Sigmoid colon (tissue), 7 donors: ENCODE measurements around the gene ACR. TPM values are rescaled to one million over a fixed set of nuclear protein-coding genes. Genes with fewer than 3 reads are reported as not detected.

Source experiments
- DNase-seq: peaks from one replicate; pipeline ENCODE4 v3.0.0-alpha.2; 2019
- H3K27ac ChIP-seq, 4 donors: fragments of 200-600 bp; sonication (generic); one replicate each; pipeline ENCODE4 v1.5.1; 2016 to 2019; ENCODE audit warnings: mild to moderate bottlenecking in 1 of 4
- H3K27me3 ChIP-seq, 3 donors: fragments of 200-600 bp; sonication (generic); one replicate each; pipeline ENCODE4 v1.5.1; 2019; ENCODE audit warnings: mild to moderate bottlenecking in 1 of 3
- H3K36me3 ChIP-seq, 4 donors: fragments of 200-600 bp; sonication (generic); one replicate each; pipeline ENCODE4 v1.5.1; 2016 to 2019
- H3K4me1 ChIP-seq, 4 donors: fragments of 200-600 bp; sonication (generic); one replicate each; pipeline ENCODE4 v1.5.1; 2017 to 2019
- H3K4me3 ChIP-seq, 4 donors: fragments of 200-600 bp; sonication (generic); one replicate each; pipeline ENCODE4 v1.5.1; 2017 to 2019; ENCODE audit warnings: mild to moderate bottlenecking in 2 of 4, moderate library complexity in 1 of 4
- H3K9me3 ChIP-seq, 4 donors: fragments of 200-600 bp in 3 of 4; sonication (generic) in 3 of 4; one replicate each; pipeline versions ENCODE4 v1.5.1 to v1.6.1; 2013 to 2019
- CTCF ChIP-seq, 4 experiments: fragments of 450-650 bp in 3 of 4; fragments of 200-600 bp in 1 of 4; IDR thresholded peaks; one replicate each; pipeline ENCODE4 v1.5.1; 2016 to 2019; ENCODE audit warnings: antibody characterized with exemption in 4 of 4, mild to moderate bottlenecking in 3 of 4, moderate library complexity in 2 of 4
- EP300 ChIP-seq, 4 donors: sonication (generic); formaldehyde crosslinking; IDR thresholded peaks; one replicate each; pipeline ENCODE4 v1.6.1; 2017; ENCODE audit warnings: antibody characterized with exemption in 4 of 4
- POLR2A ChIP-seq, 2 donors: fragments of 450-650 bp; IDR thresholded peaks; one replicate each; pipeline ENCODE4 v1.6.1; 2016; ENCODE audit warnings: antibody characterized with exemption in 2 of 2, mild to moderate bottlenecking in 2 of 2, moderate library complexity in 2 of 2
- POLR2AphosphoS5 ChIP-seq, 4 donors: sonication (generic); formaldehyde crosslinking; IDR thresholded peaks; one replicate each; pipeline ENCODE4 v1.6.1; 2017; ENCODE audit warnings: antibody characterized with exemption in 4 of 4
- WGBS, 2 donors: extraction: QIAGEN DNeasy Blood & Tissue Kit; methylation state at CpG; one replicate each; pipeline ENCODE4 v1.1.7; 2013; 5-methylcytosine and 5-hydroxymethylcytosine counted together
- intact Hi-C: fragments of 100-400 bp; cut with DNase I; formaldehyde crosslinking; loops from one replicate; pipeline ENCODE4 v1.15.1; 2023
- polyA plus RNA-seq, 3 donors: library from polyadenylated mRNA; stranded (reverse); fragments of 200-250 nt; gene quantifications; one replicate each; pipeline ENCODE4 v1.2.3, GENCODE V29; 2013
- total RNA-seq, 4 donors: library from RNA; depleted of rRNA; stranded (reverse); fragments of >200 nt; gene quantifications; one replicate each; pipeline ENCODE4 v1.1.0, GENCODE V29; 2016
- donor health status: healthy with polysubstance abuse.
- donor health status: Bipolar disorder and iron deficiency.
- donor health status: healthy.

The ACR gene
- total and polyA plus RNA-seq, 7 donors, result 0.06 to 0.68 TPM; not detected in 5

GRCh38 chr22:50702261-50702671 lies 35.7 kb upstream of the ACR start:
- intact Hi-C loops, result no loop called here
- Histone ChIP-seq H3K27ac (no peak overlapping the region), H3K36me3 (peaks cover 0 to 5% (median 0%) of the 10 kb centered on the region in 4 donors), H3K9me3 (no peaks in the 10 kb centered on the region), H3K4me3 (no peak overlapping the region), H3K4me1 (peaks cover 0 to 17% (median 10%) of the 10 kb centered on the region in 4 donors), H3K27me3 (no peaks in the 10 kb centered on the region)
- peak; percentile 29 for DNase-seq
- 62 to 77% methylated on average over 7 of the region's 7 CpGs for WGBS, 2 donors
- no peak for TF ChIP-seq POLR2A (IDR thresholded peaks at IDR 0.05)
- no peak for TF ChIP-seq POLR2AphosphoS5 (IDR thresholded peaks at IDR 0.05)
- TF ChIP-seq EP300 (IDR thresholded peaks at IDR 0.05), result no peak
- TF ChIP-seq CTCF (IDR thresholded peaks at IDR 0.05), result no peak

GRCh38 chr22:50702821-50703725 lies 34.9 kb upstream of the ACR start:
- DNase-seq, result peak; percentile 54
- no peak overlapping the region for H3K27ac ChIP-seq
- intact Hi-C loops, result no loop called here
- no peak overlapping the region for H3K4me3 ChIP-seq
- TF ChIP-seq POLR2A (IDR thresholded peaks at IDR 0.05) (no peak), CTCF (IDR thresholded peaks at IDR 0.05) (no peak), EP300 (IDR thresholded peaks at IDR 0.05) (no peak), POLR2AphosphoS5 (IDR thresholded peaks at IDR 0.05) (no peak)
- peaks cover 0 to 13% (median 5%) of the 10 kb centered on the region in 4 donors for H3K4me1 ChIP-seq
- H3K9me3 ChIP-seq, result no peaks in the 10 kb centered on the region
- no peaks in the 10 kb centered on the region for H3K27me3 ChIP-seq
- H3K36me3 ChIP-seq, result peaks cover 0 to 5% (median 0%) of the 10 kb centered on the region in 4 donors
- 87 to 89% methylated on average over 20 of the region's 20 CpGs for WGBS, 2 donors

- peak; percentile 55 for DNase-seq
- WGBS, 2 donors, result 90 to 92% methylated on average over 36 of the region's 36 CpGs
- Histone ChIP-seq H3K27me3 (no peaks in the 10 kb centered on the region), H3K4me1 (peaks cover 0 to 9% (median 3%) of the 10 kb centered on the region in 4 donors), H3K36me3 (peaks cover 0 to 8% (median 0%) of the 10 kb centered on the region in 4 donors), H3K9me3 (no peaks in the 10 kb centered on the region), H3K4me3 (no peak overlapping the region), H3K27ac (no peak overlapping the region)
- TF ChIP-seq POLR2AphosphoS5 (IDR thresholded peaks at IDR 0.05), result no peak
- no peak for TF ChIP-seq CTCF (IDR thresholded peaks at IDR 0.05)
- no peak for TF ChIP-seq EP300 (IDR thresholded peaks at IDR 0.05)
- no peak for TF ChIP-seq POLR2A (IDR thresholded peaks at IDR 0.05)
- intact Hi-C loops, result no loop called here
These were observed 34.1 kb upstream of the ACR start for GRCh38 chr22:50703726-50704509.

GRCh38 chr22:50704510-50705218 lies 33.3 kb upstream of the ACR start:
- DNase-seq, result peak; percentile 57
- WGBS, 2 donors, result 90 to 91% methylated on average over 37 of the region's 37 CpGs

More at GRCh38 chr22:50704510-50705218, 33.3 kb upstream of the ACR start:
- H3K27ac ChIP-seq, result no peak overlapping the region
- no peaks in the 10 kb centered on the region for H3K27me3 ChIP-seq
- no peak overlapping the region for H3K4me3 ChIP-seq
- H3K4me1 ChIP-seq, result peaks cover 0 to 9% (median 3%) of the 10 kb centered on the region in 4 donors
- peaks cover 0 to 8% (median 0%) of the 10 kb centered on the region in 4 donors for H3K36me3 ChIP-seq
- intact Hi-C loops, result no loop called here
- TF ChIP-seq EP300 (IDR thresholded peaks at IDR 0.05) (no peak), CTCF (IDR thresholded peaks at IDR 0.05) (no peak), POLR2A (IDR thresholded peaks at IDR 0.05) (no peak), POLR2AphosphoS5 (IDR thresholded peaks at IDR 0.05) (no peak)
- no peaks in the 10 kb centered on the region for H3K9me3 ChIP-seq
